Stimulated activated CD4-positive, alpha-beta T cell treated with anti-CD3 and anti-CD28 coated beads, Interleukin-1b, Interleukin-23, amount 100 ng/mL, for 1 hour (primary cell): ENCODE measurements around the gene FAM120AOS.

Source experiments
- DNase-seq, 2 donors: peaks; one replicate each; pipeline ENCODE4 v3.0.0-alpha.2; 2020; ENCODE audit warnings: low read depth in 2 of 2

The FAM120AOS gene

GRCh38 chr9:93453047-93453914 is at the start of gene FAM120AOS:
Gene FAM120AOS (minus strand): TSS chr9:93453581. CDS start chr9:93452709, 872 bp downstream.
- peak; percentile 49 to 56 for DNase-seq

DNA sequence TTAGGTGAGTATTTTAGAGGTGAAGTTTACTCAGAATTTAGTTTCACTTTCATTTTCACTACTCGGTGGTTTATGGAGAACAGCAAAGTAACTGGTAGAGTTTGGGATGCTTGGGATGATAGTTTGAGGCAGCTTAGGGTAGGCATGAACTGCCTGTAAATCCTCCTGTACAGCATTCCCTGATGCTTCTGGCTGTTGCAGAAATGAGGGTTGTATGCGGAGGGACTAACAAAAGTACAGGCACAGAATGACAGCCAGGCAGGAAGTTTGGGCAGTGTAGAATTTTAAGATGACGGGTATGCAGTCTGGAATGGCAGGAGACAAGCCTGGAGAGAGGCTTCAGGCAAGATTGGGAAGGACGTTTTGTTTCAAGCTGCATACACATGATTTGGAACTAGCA is 48.0 kb upstream of the FAM120AOS start:
- DNase-seq, result no peak

GRCh38 chr9:93500571-93501298 is 47.4 kb upstream of the FAM120AOS start:
- no peak for DNase-seq

DNA sequence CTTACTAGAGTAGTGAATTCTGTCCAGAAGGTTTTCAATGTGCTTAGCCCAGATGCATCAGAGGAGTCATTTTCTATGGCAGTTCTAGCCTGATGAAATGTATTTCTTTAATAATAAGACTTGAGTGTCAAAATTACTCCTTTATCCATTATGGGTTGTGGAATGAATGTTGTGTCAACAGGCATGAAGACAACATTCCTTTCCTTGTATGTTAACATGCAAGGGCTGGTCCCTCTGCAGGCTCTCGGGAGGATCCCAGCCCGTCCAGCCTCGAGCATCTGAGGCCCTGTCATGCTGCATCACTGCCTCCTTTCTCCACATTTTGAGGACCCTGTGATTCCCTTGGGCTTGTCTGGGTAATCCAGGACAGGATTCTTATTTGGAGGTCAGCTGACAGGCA is 42.9 kb upstream of the FAM120AOS start:
- no peak for DNase-seq

DNA sequence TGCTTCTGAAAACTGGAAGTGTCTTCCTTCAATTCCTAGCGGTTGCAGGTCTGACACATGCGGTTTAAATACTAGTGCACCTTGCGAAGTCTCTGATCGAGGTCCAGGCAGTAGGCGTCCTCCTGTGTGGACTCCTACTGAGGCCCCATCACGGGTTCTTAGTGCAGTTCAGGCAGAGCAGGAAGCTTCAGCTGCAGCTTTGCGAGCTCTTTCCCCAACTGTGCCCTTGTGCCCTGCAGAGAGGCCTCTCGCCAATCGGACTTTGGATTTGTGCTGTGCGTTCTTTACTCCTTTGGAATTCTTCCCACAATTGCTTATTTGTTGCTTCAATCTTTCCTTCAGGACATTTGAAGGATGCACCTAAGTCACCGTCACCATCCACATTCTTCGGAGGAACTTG is 40.6 kb upstream of the FAM120AOS start:
- no peak for DNase-seq

DNA sequence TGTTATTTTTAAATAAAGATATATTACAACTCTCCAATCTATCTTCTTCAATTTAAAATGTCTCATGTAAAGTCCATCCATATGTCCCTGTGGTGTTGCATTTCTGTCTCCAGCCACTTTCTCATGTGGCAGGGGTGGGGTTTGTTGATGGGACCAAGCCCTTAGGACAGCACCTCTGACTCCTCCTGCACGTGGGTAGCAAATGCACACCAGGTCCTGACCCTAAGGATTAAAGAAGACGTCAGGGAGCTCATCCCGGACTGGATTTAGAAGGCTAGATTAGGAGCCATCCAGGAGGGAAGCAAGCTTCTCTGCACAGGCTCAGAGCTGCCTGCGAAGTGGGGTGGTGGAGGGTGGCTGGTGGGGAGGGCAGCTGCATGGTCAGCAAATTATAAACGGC is 38.9 kb upstream of the FAM120AOS start:
- no peak for DNase-seq

GRCh38 chr9:93491593-93492232 is 38.3 kb upstream of the FAM120AOS start:
- DNase-seq, result no peak

GRCh38 chr9:93488244-93488643 is 34.9 kb upstream of the FAM120AOS start:
- DNase-seq, result no peak

- no peak for DNase-seq
Observed at GRCh38 chr9:93486268-93486667, 32.9 kb upstream of the FAM120AOS start.

GRCh38 chr9:93483497-93483896 is 30.1 kb upstream of the FAM120AOS start:
- DNase-seq, result no peak

DNA sequence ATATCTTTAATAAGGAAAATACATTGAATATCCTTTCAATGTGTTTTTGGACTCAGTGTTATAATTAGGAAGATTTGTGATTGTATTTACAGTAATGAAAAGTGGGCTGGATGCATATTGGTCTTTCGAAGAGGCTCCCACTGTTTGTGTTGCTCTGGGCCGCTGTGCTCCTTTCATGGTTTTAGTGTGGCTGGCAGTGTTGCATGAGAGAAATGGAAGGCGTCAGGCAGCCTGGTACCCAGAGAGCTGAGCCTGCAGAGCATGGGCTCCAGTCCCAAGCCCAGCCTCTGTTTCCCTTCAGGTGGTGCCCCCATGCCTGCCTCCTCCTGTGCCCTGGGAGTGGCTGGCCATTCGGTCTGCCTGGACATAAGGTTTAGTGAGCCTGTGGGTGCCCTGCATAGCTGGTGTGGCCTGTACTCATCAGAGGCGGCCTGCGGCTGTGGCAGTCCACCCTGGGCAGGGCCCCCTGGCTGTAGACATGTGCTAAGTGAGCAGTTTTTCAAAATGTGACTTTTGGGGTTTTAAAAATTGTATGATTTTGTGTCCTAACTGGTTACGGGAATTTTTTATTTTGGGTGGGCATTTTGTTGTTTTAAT is 27.4 kb upstream of the FAM120AOS start:
- no peak for DNase-seq

GRCh38 chr9:93480262-93480661 is 26.9 kb upstream of the FAM120AOS start:
- DNase-seq, result no peak

GRCh38 chr9:93479726-93480125 is 26.3 kb upstream of the FAM120AOS start:
- no peak for DNase-seq

DNA sequence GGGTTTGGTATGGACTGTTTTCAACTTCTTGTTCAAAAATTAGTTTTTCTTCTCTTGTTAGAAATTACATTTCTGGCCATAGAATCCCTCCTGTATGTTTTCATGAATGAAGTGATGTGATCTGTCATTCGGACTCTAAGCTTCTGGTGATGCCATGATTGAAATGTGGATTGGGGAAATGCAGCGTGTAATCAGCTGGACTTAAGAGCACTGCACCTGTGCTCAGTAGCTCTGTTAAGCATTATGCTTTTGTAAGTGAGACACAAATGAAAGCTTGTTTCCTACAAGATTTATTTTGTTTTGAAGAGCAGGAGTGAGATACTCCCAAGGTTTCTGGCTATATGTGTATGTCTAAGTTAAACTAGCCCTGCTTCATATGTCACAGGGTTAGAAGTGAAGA is 24.0 kb upstream of the FAM120AOS start:
- DNase-seq, result no peak

GRCh38 chr9:93476924-93477323 is 23.5 kb upstream of the FAM120AOS start:
- no peak for DNase-seq

GRCh38 chr9:93475856-93476255 is 22.5 kb upstream of the FAM120AOS start:
- DNase-seq, result no peak

GRCh38 chr9:93475108-93475507 is 21.7 kb upstream of the FAM120AOS start:
- no peak for DNase-seq

- no peak for DNase-seq
Observed at GRCh38 chr9:93473411-93473810, 20.0 kb upstream of the FAM120AOS start.

- DNase-seq, result no peak
Observed at GRCh38 chr9:93471124-93471523, 17.7 kb upstream of the FAM120AOS start.

DNA sequence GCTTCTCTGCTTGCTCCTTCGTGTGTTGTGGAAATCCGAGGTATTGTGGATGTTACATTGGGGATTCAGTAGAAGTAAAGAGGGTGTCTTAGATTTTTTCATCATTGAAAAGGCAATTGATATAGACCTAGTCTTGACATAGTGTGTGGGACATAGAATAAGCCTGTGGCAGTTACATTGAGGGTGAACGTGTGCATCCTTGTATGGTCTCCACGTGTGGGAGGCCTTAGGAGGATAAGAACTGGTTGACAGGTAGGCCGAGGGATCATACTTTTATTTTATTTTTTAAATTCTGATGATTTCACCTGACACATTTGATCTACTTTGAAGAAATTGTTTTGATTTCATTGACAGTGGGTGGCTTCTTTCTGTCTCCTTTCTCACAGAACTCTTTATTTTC is 17.0 kb upstream of the FAM120AOS start:
- DNase-seq, result no peak

DNA sequence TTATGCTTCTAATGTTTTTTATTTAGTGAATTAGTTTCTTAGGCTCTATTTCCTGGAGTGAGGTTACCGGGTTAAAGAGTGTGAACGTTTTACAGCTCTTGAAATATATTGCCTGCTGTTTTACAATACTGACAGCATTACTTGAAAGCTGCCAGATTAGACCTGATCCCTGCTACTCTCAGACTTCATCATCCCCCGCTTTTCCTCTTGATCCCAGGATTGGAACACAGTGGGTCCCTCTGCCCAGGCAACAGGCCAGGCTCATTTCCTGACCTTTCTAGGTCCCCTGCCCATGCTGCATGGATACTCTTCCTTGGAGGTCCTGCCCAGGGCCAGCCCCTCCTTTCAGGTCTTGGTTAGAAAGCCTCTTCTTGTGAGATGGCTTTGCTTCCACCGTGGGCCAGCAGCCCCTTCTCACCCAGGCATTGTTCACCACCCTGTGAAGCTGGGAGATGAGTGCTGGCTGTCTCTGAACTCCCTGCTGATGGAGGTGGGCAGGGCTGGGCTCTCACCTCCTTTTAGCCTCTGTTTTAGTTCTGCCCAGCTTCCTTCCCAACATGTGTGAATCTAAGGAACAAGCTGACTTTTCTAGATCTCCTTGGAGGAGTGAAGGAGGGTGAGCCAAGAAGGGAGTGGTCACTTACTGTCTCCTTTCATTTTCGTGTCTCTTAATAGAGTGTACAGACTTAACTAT is 15.5 kb upstream of the FAM120AOS start:
- DNase-seq, result no peak

GRCh38 chr9:93467462-93467861 is 14.1 kb upstream of the FAM120AOS start:
- DNase-seq, result no peak
